B cell (primary cell): ENCODE measurements around the gene CNPPD1. TPM values are rescaled to one million over a fixed set of nuclear protein-coding genes. Genes with fewer than 3 reads are reported as not detected.

Source experiments
- ATAC-seq: fragments of 200-7000 bp; cut with Tn5 transposase; one replicate; pipeline ENCODE4 v1.10.0; 2021; ENCODE audit warnings: low read depth, mild to moderate bottlenecking, moderate number of reproducible peaks, moderate library complexity
- CTCF ChIA-PET: fragments of 350-600 bp; sonication (Branson Sonifier 250); formaldehyde crosslinking; loops from one replicate; lab custom pipeline; 2021; ENCODE audit warnings: antibody characterized with exemption, inconsistent platforms; lab: Charles Lee
- POLR2A ChIA-PET: fragments of 350-600 bp; sonication (Branson Sonifier 250); formaldehyde crosslinking; loops from one replicate; lab custom pipeline; 2021; ENCODE audit warnings: antibody characterized with exemption; lab: Charles Lee
- DNase-seq: peaks from one replicate; pipeline ENCODE4 v3.0.0; 2013
- H2AFZ ChIP-seq: 2 replicates; pipeline ENCODE4 v1.6.1; 2012; ENCODE audit warnings: mild to moderate bottlenecking, low read depth, low read length; ENCODE audit not compliant: insufficient read depth, poor library complexity, severe bottlenecking
- H3K27ac ChIP-seq, 2 donors: 1 replicate in 1 of 2; 2 replicates in 1 of 2; pipeline ENCODE4 v1.5.1; 2012 to 2013; ENCODE audit warnings: low read length in 2 of 2, mild to moderate bottlenecking in 2 of 2, moderate library complexity in 1 of 2
- H3K27me3 ChIP-seq, 4 experiments: fragments of 200-600 bp in 1 of 4; sonication (generic) in 1 of 4; replicated peaks in 1 of 4; 1 replicate in 2 of 4; 2 replicates in 2 of 4; pipeline versions ENCODE4 v1.6.1 to v1.7.0; 2013 to 2016; ENCODE audit warnings: low read length in 3 of 4, mild to moderate bottlenecking in 2 of 4, mixed read lengths in 1 of 4, moderate library complexity in 1 of 4; ENCODE audit not compliant: insufficient read depth in 4 of 4, control insufficient read depth in 3 of 4; ENCODE audit errors: control extremely low read depth in 1 of 4
- H3K36me3 ChIP-seq, 2 experiments: replicated peaks in 1 of 2; 1 replicate in 1 of 2; 2 replicates in 1 of 2; pipeline versions ENCODE4 v1.6.1 to v1.7.1; 2013; ENCODE audit warnings: low read length in 1 of 2; ENCODE audit not compliant: insufficient read depth in 2 of 2, control insufficient read depth in 1 of 2; ENCODE audit errors: control extremely low read depth in 1 of 2, extremely low read depth in 1 of 2
- H3K4me1 ChIP-seq, 2 donors: fragments of 200-600 bp in 1 of 2; sonication (generic) in 1 of 2; 1 replicate in 1 of 2; 2 replicates in 1 of 2; pipeline versions ENCODE4 v1.5.1 to v1.6.1; 2013 to 2017; ENCODE audit warnings: low read length in 2 of 2; ENCODE audit not compliant: control insufficient read depth in 2 of 2, insufficient read depth in 2 of 2
- H3K4me2 ChIP-seq: replicated peaks from 2 replicates; pipeline ENCODE3; 2012; ENCODE audit warnings: mild to moderate bottlenecking, low read depth, low read length; ENCODE audit not compliant: poor library complexity, severe bottlenecking
- H3K4me3 ChIP-seq, 5 experiments: fragments of 200-600 bp in 1 of 5; sonication (generic) in 1 of 5; 1 replicate in 3 of 5; 2 replicates in 2 of 5; pipeline versions ENCODE4 v1.5.1 to v1.7.0; 2011 to 2016; ENCODE audit warnings: low read length in 4 of 5, mild to moderate bottlenecking in 4 of 5, low read depth in 2 of 5, control low read depth in 1 of 5, moderate library complexity in 1 of 5; ENCODE audit not compliant: insufficient read depth in 1 of 5; ENCODE audit errors: control extremely low read depth in 1 of 5, extremely low read depth in 1 of 5
- H3K79me2 ChIP-seq: fragments of 200-600 bp; sonication (generic); one replicate; pipeline ENCODE4 v1.6.0; 2016; ENCODE audit warnings: low read length; ENCODE audit not compliant: control insufficient read depth, insufficient read depth
- H3K9ac ChIP-seq: fragments of 200-600 bp; sonication (generic); 2 replicates; pipeline ENCODE4 v1.6.1; 2017; ENCODE audit warnings: mild to moderate bottlenecking, low read length, moderate library complexity
- H3K9me3 ChIP-seq, 3 donors: one replicate each; pipeline versions ENCODE4 v1.6.1 to v1.7.1; 2013; ENCODE audit warnings: low read length in 2 of 3; ENCODE audit not compliant: control insufficient read depth in 2 of 3, insufficient read depth in 1 of 3; ENCODE audit errors: control extremely low read depth in 1 of 3
- H4K20me1 ChIP-seq: 2 replicates; pipeline ENCODE4 v1.6.0; 2012; ENCODE audit warnings: mild to moderate bottlenecking, low read length; ENCODE audit not compliant: insufficient read depth, control insufficient read depth, poor library complexity, severe bottlenecking
- H3K27ac Mint-ChIP-seq: one replicate; pipeline ENCODE4 v1.8.0; 2021; ENCODE audit warnings: mixed read lengths
- H3K27me3 Mint-ChIP-seq: one replicate; pipeline ENCODE4 v1.8.0; 2021; ENCODE audit warnings: mixed read lengths
- H3K4me1 Mint-ChIP-seq: one replicate; pipeline ENCODE4 v1.8.0; 2021; ENCODE audit warnings: mixed read lengths
- H3K4me3 Mint-ChIP-seq: one replicate; pipeline ENCODE4 v1.8.0; 2021; ENCODE audit warnings: mixed read lengths
- H3K9me3 Mint-ChIP-seq: one replicate; pipeline ENCODE4 v1.8.0; 2022; ENCODE audit warnings: mixed read lengths; ENCODE audit not compliant: insufficient read depth
- EZH2 ChIP-seq: IDR thresholded peaks from 2 replicates; pipeline ENCODE4 v1.6.1; 2012; ENCODE audit warnings: borderline replicate concordance, low read depth, mild to moderate bottlenecking, moderate library complexity, low read length; ENCODE audit not compliant: insufficient read depth, poor library complexity, severe bottlenecking
- WGBS: methylation state at CpG from one replicate; pipeline ENCODE4 v1.1.5; 2013; ENCODE audit warnings: missing lambda C conversion rate; ENCODE audit not compliant: insufficient coverage; 5-methylcytosine and 5-hydroxymethylcytosine counted together
- intact Hi-C: fragments of 100-400 bp; cut with micrococcal nuclease; formaldehyde crosslinking; loops from one replicate; pipeline ENCODE4 v1.10.0; 2022
- polyA plus RNA-seq: library from polyadenylated mRNA; depleted of rRNA; stranded (reverse); fragments of >200 nt; gene quantifications from 2 replicates; pipeline ENCODE4 v1.2.3, GENCODE V29; 2012
- total RNA-seq, 2 donors: library from RNA; stranded (reverse); fragments of 120-200 nt in 1 of 2; gene quantifications; 1 replicate in 1 of 2; 2 replicates in 1 of 2; pipeline versions ENCODE4 v1.2.3 to v1.2.4, GENCODE V29; 2013 to 2022
- TF ChIP-seq, protein P1 (sequence below): fragments of 200-600 bp; IDR thresholded peaks from one replicate; pipeline ENCODE4 v1.8.0; 2022; ENCODE audit warnings: antibody characterized with exemption, mild to moderate bottlenecking

Gene CNPPD1
- total and polyA plus RNA-seq, 2 donors (not counting 1 experiment from before 2014, with no cell fraction given): 150 to 159 TPM

DNA sequence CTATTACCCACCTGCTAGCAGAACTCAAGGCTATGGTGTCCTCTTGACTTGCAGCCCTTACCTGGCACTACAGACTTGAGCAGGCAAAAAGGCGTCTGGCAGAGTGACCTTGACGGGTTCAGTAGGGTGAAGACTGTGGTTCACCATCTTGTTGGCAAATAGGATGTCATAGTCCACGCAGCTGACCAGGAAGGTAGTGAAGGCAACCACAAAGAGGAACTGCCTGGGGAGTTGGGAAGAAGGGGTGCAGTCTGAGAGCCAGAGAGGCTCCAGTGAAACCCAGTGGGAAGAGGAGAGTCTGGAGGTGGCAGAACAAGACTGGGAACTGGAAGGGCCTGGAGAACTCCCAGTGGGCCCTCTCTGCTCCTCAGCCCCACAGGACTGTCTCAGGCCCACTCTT is 48.6 kb upstream of the CNPPD1 start:
- no peaks in the 10 kb centered on the region for H3K9me3 ChIP-seq
- peaks cover 13 to 17% of the 10 kb centered on the region in 2 donors for H3K4me1 ChIP-seq
- H3K4me3 ChIP-seq: no peak overlapping the region
- H3K9ac ChIP-seq: no peak overlapping the region
- Mint-ChIP-seq H3K9me3 (no peaks in the 10 kb centered on the region), H3K27ac (no peak overlapping the region), H3K4me1 (peaks cover 28% of the 10 kb centered on the region), H3K27me3 (no peaks in the 10 kb centered on the region), H3K4me3 (no peak overlapping the region)
- H3K4me2 ChIP-seq: no peak overlapping the region
- peaks cover 40% of the 10 kb centered on the region for H3K79me2 ChIP-seq
- H3K27ac ChIP-seq: no peak overlapping the region
- ATAC-seq: no peak
- intact Hi-C loops: loop anchor here (5.0 kb wide), 1 partner anchor 372 kb away; the partner anchor contains the start of gene STK11IP
- no peak overlapping the region for H2AFZ ChIP-seq
- ChIA-PET POLR2A (no interaction called here), CTCF (interaction anchor here (1.8 to 1.9 kb wide), 2 partner anchors 54 to 70 kb away, joined by 6 to 7 read pairs; no protein-coding TSS in a partner anchor)
- TF ChIP-seq, protein P1, sequence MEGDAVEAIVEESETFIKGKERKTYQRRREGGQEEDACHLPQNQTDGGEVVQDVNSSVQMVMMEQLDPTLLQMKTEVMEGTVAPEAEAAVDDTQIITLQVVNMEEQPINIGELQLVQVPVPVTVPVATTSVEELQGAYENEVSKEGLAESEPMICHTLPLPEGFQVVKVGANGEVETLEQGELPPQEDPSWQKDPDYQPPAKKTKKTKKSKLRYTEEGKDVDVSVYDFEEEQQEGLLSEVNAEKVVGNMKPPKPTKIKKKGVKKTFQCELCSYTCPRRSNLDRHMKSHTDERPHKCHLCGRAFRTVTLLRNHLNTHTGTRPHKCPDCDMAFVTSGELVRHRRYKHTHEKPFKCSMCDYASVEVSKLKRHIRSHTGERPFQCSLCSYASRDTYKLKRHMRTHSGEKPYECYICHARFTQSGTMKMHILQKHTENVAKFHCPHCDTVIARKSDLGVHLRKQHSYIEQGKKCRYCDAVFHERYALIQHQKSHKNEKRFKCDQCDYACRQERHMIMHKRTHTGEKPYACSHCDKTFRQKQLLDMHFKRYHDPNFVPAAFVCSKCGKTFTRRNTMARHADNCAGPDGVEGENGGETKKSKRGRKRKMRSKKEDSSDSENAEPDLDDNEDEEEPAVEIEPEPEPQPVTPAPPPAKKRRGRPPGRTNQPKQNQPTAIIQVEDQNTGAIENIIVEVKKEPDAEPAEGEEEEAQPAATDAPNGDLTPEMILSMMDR: no peak
- no peak for TF ChIP-seq EZH2
- no peaks in the 10 kb centered on the region for H3K27me3 ChIP-seq
- DNase-seq: no peak
- peaks cover 76% of the 10 kb centered on the region for H4K20me1 ChIP-seq
- 62% methylated on average over 3 of the region's 3 CpGs for WGBS
- H3K36me3 ChIP-seq: peaks cover 11 to 56% of the 10 kb centered on the region in 2 experiments

DNA sequence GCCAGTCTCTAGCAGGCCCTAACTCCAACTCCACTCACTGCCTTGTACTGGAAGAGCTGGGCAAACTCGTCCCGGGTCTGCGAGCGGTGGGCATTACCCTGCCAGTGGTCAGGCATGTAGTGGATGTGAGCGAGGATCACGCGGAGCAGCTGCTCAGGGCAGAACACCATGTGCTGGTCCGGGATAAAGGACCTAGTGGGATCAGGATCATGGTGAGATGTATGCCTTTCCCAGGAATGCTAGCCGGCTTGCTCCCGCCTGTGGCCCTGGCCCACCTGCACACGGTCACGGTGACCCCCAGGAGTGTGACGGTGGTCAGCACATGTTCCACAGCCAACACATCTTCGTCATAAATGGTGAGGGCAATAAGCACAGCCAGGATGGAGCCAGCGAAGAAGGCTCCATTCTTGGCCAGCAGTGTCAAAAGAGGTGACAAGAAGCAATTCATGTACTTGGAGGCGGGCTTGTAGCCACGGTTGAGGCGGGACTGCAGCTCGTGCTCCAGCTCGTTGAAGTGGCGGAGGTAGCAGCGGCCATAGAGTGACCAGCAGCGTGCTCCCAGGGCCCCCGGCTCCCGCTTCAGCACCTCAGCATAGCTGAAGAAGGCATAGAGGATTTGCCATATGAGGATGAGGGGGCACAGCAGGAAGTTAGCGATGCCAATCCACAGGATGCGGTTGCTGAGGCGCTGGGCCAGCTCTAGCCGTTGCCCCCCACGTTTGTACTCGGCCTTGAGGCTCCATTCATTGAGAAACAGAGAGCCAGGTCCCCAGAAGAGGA is 47.3 kb upstream of the CNPPD1 start:
- H3K9me3 Mint-ChIP-seq: no peaks in the 10 kb centered on the region
- no peak overlapping the region for H3K9ac ChIP-seq
- POLR2A ChIA-PET: no interaction called here
- no peak overlapping the region for H3K27ac Mint-ChIP-seq
- H3K4me3 ChIP-seq: no peak overlapping the region
- CTCF ChIA-PET: interaction anchor here (0.7 to 1.9 kb wide), 2 partner anchors 70 to 71 kb away, joined by 3 to 6 read pairs; no protein-coding TSS in a partner anchor
- H3K27ac ChIP-seq: no peak overlapping the region
- H3K27me3 Mint-ChIP-seq: no peaks in the 10 kb centered on the region
- no peak overlapping the region for H2AFZ ChIP-seq
- peaks cover 17 to 22% of the 10 kb centered on the region in 2 donors for H3K4me1 ChIP-seq
- H3K4me1 Mint-ChIP-seq: peaks cover 26% of the 10 kb centered on the region
- H3K27me3 ChIP-seq: no peaks in the 10 kb centered on the region
- DNase-seq (no peak), ATAC-seq (no peak)
- no peaks in the 10 kb centered on the region for H3K9me3 ChIP-seq
- H3K4me2 ChIP-seq: no peak overlapping the region
- 97% methylated on average over 27 of the region's 31 CpGs for WGBS
- H3K4me3 Mint-ChIP-seq: no peak overlapping the region
- H3K36me3 ChIP-seq: peaks cover 11 to 63% of the 10 kb centered on the region in 2 experiments
- TF ChIP-seq, protein P1: no peak
- TF ChIP-seq EZH2: no peak
- H3K79me2 ChIP-seq: peaks cover 32% of the 10 kb centered on the region
- H4K20me1 ChIP-seq: peaks cover 84% of the 10 kb centered on the region
- intact Hi-C loops: no loop called here
